ENCODE data around the gene OVCA2. TPM values are rescaled to one million over a fixed set of nuclear protein-coding genes. Genes with fewer than 3 reads are reported as not detected.

OVCA2 gene
- total RNA-seq, 4 donors from 2014 or later: 12.6 to 50.2 (median 34.4) TPM

GRCh38 chr17:2018716-2019510, 22.9 kb upstream of the OVCA2 start:
- H3K27ac ChIP-seq: no peak overlapping the region
- intact Hi-C loops (cut with DNase I; ENCODE audit: low total_unique reads): no loop called here
- no peak for TF ChIP-seq CTCF (IDR thresholded peaks at IDR 0.05 in 4 of 5, conservative IDR thresholded peaks at IDR 0.05 in 1 of 5)

GRCh38 chr17:2019723-2020122, 22.1 kb upstream of the OVCA2 start:
- no peak for ATAC-seq
- in situ Hi-C loops (cut with MboI; ENCODE audit: low sequenced_read_pairs in 4 of 4) (loop anchor here in 2 of 4 donors (10.0 kb wide), 2 partner anchors 105 to 115 kb away; no protein-coding TSS in a partner anchor), intact Hi-C loops (cut with DNase I; ENCODE audit: low total_unique reads) (no loop called here)
- H3K36me3 ChIP-seq: no peaks in the 10 kb centered on the region
- peaks cover 10 to 12% of the 10 kb centered on the region in 2 donors for H3K4me1 ChIP-seq
- no peak for TF ChIP-seq POLR2A (IDR thresholded peaks at IDR 0.05)
- no peak for TF ChIP-seq CTCF (IDR thresholded peaks at IDR 0.05 in 4 of 5, conservative IDR thresholded peaks at IDR 0.05 in 1 of 5)
- H3K27ac ChIP-seq: no peak overlapping the region
- H3K27me3 ChIP-seq: no peaks in the 10 kb centered on the region
- no peak overlapping the region for H3K4me3 ChIP-seq
- H3K9me3 ChIP-seq: no peaks in the 10 kb centered on the region
- DNase-seq: no peak

More at GRCh38 chr17:2018716-2019510, 22.9 kb upstream of the OVCA2 start:
- no peak for DNase-seq
- H3K27me3 ChIP-seq: no peaks in the 10 kb centered on the region
- no peaks in the 10 kb centered on the region for H3K36me3 ChIP-seq
- H3K9me3 ChIP-seq: no peaks in the 10 kb centered on the region
- in situ Hi-C loops (cut with MboI; ENCODE audit: low sequenced_read_pairs in 4 of 4): no loop called here
- no peak overlapping the region for H3K4me3 ChIP-seq
- ATAC-seq: no peak
- H3K4me1 ChIP-seq: peaks cover 5 to 10% of the 10 kb centered on the region in 2 donors

- no peak overlapping the region for H3K4me3 ChIP-seq
- no peaks in the 10 kb centered on the region for H3K36me3 ChIP-seq
- TF ChIP-seq CTCF (IDR thresholded peaks at IDR 0.05 in 4 of 5, conservative IDR thresholded peaks at IDR 0.05 in 1 of 5) (no peak), POLR2A (IDR thresholded peaks at IDR 0.05) (no peak)
- in situ Hi-C loops (cut with MboI; ENCODE audit: low sequenced_read_pairs in 4 of 4) (loop anchor here in 2 of 4 donors (10.0 kb wide), 2 partner anchors 106 to 116 kb away; no protein-coding TSS in a partner anchor), intact Hi-C loops (cut with DNase I; ENCODE audit: low total_unique reads) (no loop called here)
- ATAC-seq: no peak
- no peak for DNase-seq
- H3K27me3 ChIP-seq: no peaks in the 10 kb centered on the region
- peaks cover 12 to 14% of the 10 kb centered on the region in 2 donors for H3K4me1 ChIP-seq
- no peak overlapping the region for H3K27ac ChIP-seq
- H3K9me3 ChIP-seq: no peaks in the 10 kb centered on the region
Observed at GRCh38 chr17:2020721-2021120, 21.1 kb upstream of the OVCA2 start.

GRCh38 chr17:2022647-2023240, 19.1 kb upstream of the OVCA2 start:
- H3K9me3 ChIP-seq: no peaks in the 10 kb centered on the region
- H3K27ac ChIP-seq: no peak overlapping the region
- peaks cover 12 to 21% of the 10 kb centered on the region in 2 donors for H3K4me1 ChIP-seq
- no peak overlapping the region for H3K4me3 ChIP-seq
- in situ Hi-C loops (cut with MboI; ENCODE audit: low sequenced_read_pairs in 4 of 4) (loop anchor here in 2 of 4 donors (10.0 kb wide), 2 partner anchors 108 to 118 kb away; no protein-coding TSS in a partner anchor), intact Hi-C loops (cut with DNase I; ENCODE audit: low total_unique reads) (no loop called here)
- H3K27me3 ChIP-seq: no peaks in the 10 kb centered on the region
- no peak for ATAC-seq
- no peaks in the 10 kb centered on the region for H3K36me3 ChIP-seq
- no peak for DNase-seq
- TF ChIP-seq CTCF (IDR thresholded peaks at IDR 0.05 in 4 of 5, conservative IDR thresholded peaks at IDR 0.05 in 1 of 5): no peak
- TF ChIP-seq POLR2A (IDR thresholded peaks at IDR 0.05): no peak
